Loucy (cell line): ENCODE results near the gene SPSB1.

Experiments used
- CTCF ChIP-seq: fragments of 200-600 bp; sonication (generic); conservative IDR thresholded peaks from 2 replicates; pipeline ENCODE4 v1.5.1; 2014; ENCODE audit warnings: mild to moderate bottlenecking, antibody characterized with exemption, low read length
- EZH2phosphoT487 ChIP-seq: fragments of 200-600 bp; IDR thresholded peaks from 2 replicates; pipeline ENCODE4 v1.6.1; 2018; ENCODE audit warnings: antibody characterized with exemption, mild to moderate bottlenecking, moderate library complexity, borderline replicate concordance

- no peak for TF ChIP-seq CTCF
- TF ChIP-seq EZH2phosphoT487: no peak
Measured at GRCh38 chr1:9253004-9253403, 39.7 kb upstream of the SPSB1 start.
